Endothelial cell of umbilical vein (primary cell): ENCODE data around the gene UBASH3B.

ENCODE experiments used
- CTCF ChIP-seq, 2 donors: IDR thresholded peaks; 1 replicate in 1 of 2; 2 replicates in 1 of 2; pipeline ENCODE4 v1.5.1; 2011; ENCODE audit warnings: low read length in 2 of 2, mild to moderate bottlenecking in 2 of 2, moderate library complexity in 2 of 2, control low read depth in 1 of 2, inconsistent platforms in 1 of 2, low read depth in 1 of 2; ENCODE audit not compliant: insufficient read depth in 1 of 2; ENCODE audit errors: extremely low read depth in 1 of 2
- FOS ChIP-seq: IDR thresholded peaks from 2 replicates; pipeline ENCODE4 v1.6.1; 2011; ENCODE audit warnings: mild to moderate bottlenecking, low read length, moderate library complexity, borderline replicate concordance; ENCODE audit not compliant: insufficient read depth
- MYC ChIP-seq: IDR thresholded peaks from one replicate; pipeline ENCODE4 v1.6.1; 2011; ENCODE audit warnings: mild to moderate bottlenecking, low read depth, low read length
- POLR2AphosphoS5 ChIP-seq: IDR thresholded peaks from 2 replicates; pipeline ENCODE4 v1.6.1; 2012; ENCODE audit warnings: low read depth, mild to moderate bottlenecking, control low read depth, low read length, moderate library complexity; ENCODE audit not compliant: insufficient read depth

DNA sequence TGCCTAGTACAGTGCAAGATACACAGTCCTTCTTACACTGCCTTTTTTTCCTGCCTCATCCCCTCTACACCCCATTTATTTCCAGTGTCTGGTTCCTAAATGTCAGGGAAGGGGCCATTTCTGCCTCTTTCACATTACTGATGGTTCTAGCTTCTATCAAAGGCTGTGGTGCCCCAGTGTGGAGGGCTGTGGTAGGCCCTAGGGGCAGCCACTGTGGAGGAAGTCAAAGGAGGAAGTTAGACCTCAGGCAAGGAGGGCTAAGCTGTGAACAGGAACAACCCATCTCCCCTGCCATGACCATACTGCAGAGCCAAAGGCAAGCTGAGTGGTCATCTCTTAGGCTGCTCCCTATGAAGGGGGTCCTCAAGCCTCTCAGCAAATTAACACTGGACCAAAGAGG is 100.9 kb downstream of the UBASH3B start:
- TF ChIP-seq POLR2AphosphoS5 (no peak), CTCF (IDR thresholded peaks at IDR 0.05; ENCODE audit: extremely low read depth in 1 of 2, insufficient read depth in 1 of 2, low read depth in 1 of 2, low read length in 2 of 2) (no peak), MYC (no peak), FOS (no peak)
